Measurements from ENCODE around the gene GPATCH1.

Gene GPATCH1

GRCh38 chr19:33064458-33064791, 16.6 kb upstream of the GPATCH1 start:
- Histone ChIP-seq H3K4me2 (ENCODE audit: low read depth, low read length, poor library complexity, severe bottlenecking) (peak overlapping the region; percentile 94), H2AFZ (ENCODE audit: low read depth, low read length, severe bottlenecking) (peak overlapping the region; percentile 91), H3K79me2 (ENCODE audit: insufficient read depth, low read length) (peaks cover 13% of the 10 kb centered on the region), H4K20me1 (ENCODE audit: low read depth, low read length) (peaks cover 5% of the 10 kb centered on the region; the same call in 1 of the 2 replicates), H3K9ac (ENCODE audit: low read length) (peak overlapping the region; percentile 63), H3K27ac (ENCODE audit: low read depth, low read length) (no peak overlapping the region), H3K9me3 (ENCODE audit: insufficient read depth, low read length) (no peaks in the 10 kb centered on the region), H3K36me3 (ENCODE audit: low read length) (no peaks in the 10 kb centered on the region), H3K4me3 (ENCODE audit: insufficient read depth, low read length, poor library complexity, severe bottlenecking) (peak overlapping the region; percentile 90), H3K9me2 (replicated peaks; ENCODE audit: insufficient read depth, low read length) (no peaks in the 10 kb centered on the region), H3F3A (ENCODE audit: insufficient read depth) (no peaks in the 10 kb centered on the region), H3K27me3 (ENCODE audit: low read length) (no peaks in the 10 kb centered on the region)
- TF ChIP-seq, protein P1, sequence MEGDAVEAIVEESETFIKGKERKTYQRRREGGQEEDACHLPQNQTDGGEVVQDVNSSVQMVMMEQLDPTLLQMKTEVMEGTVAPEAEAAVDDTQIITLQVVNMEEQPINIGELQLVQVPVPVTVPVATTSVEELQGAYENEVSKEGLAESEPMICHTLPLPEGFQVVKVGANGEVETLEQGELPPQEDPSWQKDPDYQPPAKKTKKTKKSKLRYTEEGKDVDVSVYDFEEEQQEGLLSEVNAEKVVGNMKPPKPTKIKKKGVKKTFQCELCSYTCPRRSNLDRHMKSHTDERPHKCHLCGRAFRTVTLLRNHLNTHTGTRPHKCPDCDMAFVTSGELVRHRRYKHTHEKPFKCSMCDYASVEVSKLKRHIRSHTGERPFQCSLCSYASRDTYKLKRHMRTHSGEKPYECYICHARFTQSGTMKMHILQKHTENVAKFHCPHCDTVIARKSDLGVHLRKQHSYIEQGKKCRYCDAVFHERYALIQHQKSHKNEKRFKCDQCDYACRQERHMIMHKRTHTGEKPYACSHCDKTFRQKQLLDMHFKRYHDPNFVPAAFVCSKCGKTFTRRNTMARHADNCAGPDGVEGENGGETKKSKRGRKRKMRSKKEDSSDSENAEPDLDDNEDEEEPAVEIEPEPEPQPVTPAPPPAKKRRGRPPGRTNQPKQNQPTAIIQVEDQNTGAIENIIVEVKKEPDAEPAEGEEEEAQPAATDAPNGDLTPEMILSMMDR (IDR thresholded peaks at IDR 0.05; ENCODE audit: insufficient read depth, low read length, poor library complexity, severe bottlenecking), result no peak

DNA sequence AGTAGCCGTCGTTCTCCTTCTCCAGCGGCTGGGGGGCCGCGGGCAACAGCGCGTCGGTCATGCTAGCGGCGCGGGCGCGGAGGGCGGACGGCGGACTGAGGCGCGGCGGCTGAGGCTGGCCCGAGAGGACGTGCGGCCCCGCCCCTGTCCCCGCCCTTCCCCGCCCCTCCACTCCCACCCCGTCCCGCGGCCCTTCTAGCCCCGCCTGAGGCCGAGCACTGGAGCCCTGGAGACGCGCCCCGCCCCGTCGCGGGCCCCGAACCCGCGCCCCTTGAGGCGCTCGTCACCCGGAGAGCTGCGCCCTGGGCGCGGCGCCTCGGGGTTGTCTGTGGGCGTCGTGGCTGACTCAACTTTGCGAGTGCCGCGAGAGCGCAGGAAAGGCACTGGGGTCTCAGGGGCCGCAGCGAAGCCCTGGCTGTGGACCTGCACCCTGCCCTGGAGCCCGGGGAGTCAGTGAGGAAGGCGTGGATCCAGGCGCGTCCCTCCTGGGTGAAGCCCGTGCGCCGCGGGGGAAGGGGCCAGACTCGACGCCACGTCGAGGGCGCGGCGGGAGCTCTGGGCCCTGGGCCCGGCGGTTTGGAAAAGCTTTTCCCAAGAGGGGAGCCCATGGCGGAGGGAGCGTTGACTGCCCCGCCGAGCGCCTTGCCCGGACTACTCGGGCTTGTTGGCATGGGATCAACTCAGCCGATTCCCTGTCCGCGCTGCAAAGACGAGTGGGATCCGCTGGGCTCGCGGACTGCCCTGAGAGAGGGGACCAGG, 16.0 kb upstream of the GPATCH1 start, which contains the start of gene RHPN2:
Gene RHPN2 (minus strand): TSS at position 97 of the 759 bp plus-strand sequence. CDS start 36 bp downstream, at position 61.
- H3K27me3 ChIP-seq (ENCODE audit: low read length), result no peaks in the 10 kb centered on the region
- no peaks in the 10 kb centered on the region for H3F3A ChIP-seq (ENCODE audit: insufficient read depth)
- peak within 1 kb of the TSS; percentile 90 for H3K4me3 ChIP-seq (ENCODE audit: insufficient read depth, low read length, poor library complexity, severe bottlenecking)
- no peak for TF ChIP-seq EZH2phosphoT487 (conservative IDR thresholded peaks at IDR 0.05; ENCODE audit: low read length)
- TF ChIP-seq, protein P1 (IDR thresholded peaks at IDR 0.05; ENCODE audit: insufficient read depth, low read length, poor library complexity, severe bottlenecking), result no peak
- peaks cover 5% of the 10 kb centered on the region; the same call in 1 of the 2 replicates for H4K20me1 ChIP-seq (ENCODE audit: low read depth, low read length)
- H3K27ac ChIP-seq (ENCODE audit: low read depth, low read length), result no peak within 1 kb of the TSS
- H3K9me2 ChIP-seq (replicated peaks; ENCODE audit: insufficient read depth, low read length), result no peaks in the 10 kb centered on the region
- no peaks in the 10 kb centered on the region for H3K9me3 ChIP-seq (ENCODE audit: insufficient read depth, low read length)
- no peaks in the 10 kb centered on the region for H3K36me3 ChIP-seq (ENCODE audit: low read length)
- H2AFZ ChIP-seq (ENCODE audit: low read depth, low read length, severe bottlenecking), result peak within 1 kb of the TSS; percentile 91
- peaks cover 13% of the 10 kb centered on the region for H3K79me2 ChIP-seq (ENCODE audit: insufficient read depth, low read length)
- H3K4me2 ChIP-seq (ENCODE audit: low read depth, low read length, poor library complexity, severe bottlenecking), result peak within 1 kb of the TSS; percentile 94
- peak within 1 kb of the TSS; percentile 63 for H3K9ac ChIP-seq (ENCODE audit: low read length)

GRCh38 chr19:33066543-33066942, 14.4 kb upstream of the GPATCH1 start:
- H3K36me3 ChIP-seq (ENCODE audit: low read length), result no peaks in the 10 kb centered on the region
- H3K4me3 ChIP-seq (ENCODE audit: insufficient read depth, low read length, poor library complexity, severe bottlenecking), result no peak overlapping the region
- no peak overlapping the region for H2AFZ ChIP-seq (ENCODE audit: low read depth, low read length, severe bottlenecking)
- peaks cover 13% of the 10 kb centered on the region for H3K79me2 ChIP-seq (ENCODE audit: insufficient read depth, low read length)
- H3K9me2 ChIP-seq (replicated peaks; ENCODE audit: insufficient read depth, low read length), result no peaks in the 10 kb centered on the region
- H3K4me2 ChIP-seq (ENCODE audit: low read depth, low read length, poor library complexity, severe bottlenecking), result no peak overlapping the region
- H3K27ac ChIP-seq (ENCODE audit: low read depth, low read length), result no peak overlapping the region
- H3K9ac ChIP-seq (ENCODE audit: low read length), result no peak overlapping the region
- H4K20me1 ChIP-seq (ENCODE audit: low read depth, low read length), result peaks cover 5% of the 10 kb centered on the region; the same call in 1 of the 2 replicates
- no peaks in the 10 kb centered on the region for H3K9me3 ChIP-seq (ENCODE audit: insufficient read depth, low read length)
- TF ChIP-seq, protein P1 (IDR thresholded peaks at IDR 0.05; ENCODE audit: insufficient read depth, low read length, poor library complexity, severe bottlenecking), result no peak
- TF ChIP-seq EZH2phosphoT487 (conservative IDR thresholded peaks at IDR 0.05; ENCODE audit: low read length), result no peak
- H3F3A ChIP-seq (ENCODE audit: insufficient read depth), result no peaks in the 10 kb centered on the region
- H3K27me3 ChIP-seq (ENCODE audit: low read length), result no peaks in the 10 kb centered on the region
